Measurements from ENCODE around the gene ROR1.

DNA sequence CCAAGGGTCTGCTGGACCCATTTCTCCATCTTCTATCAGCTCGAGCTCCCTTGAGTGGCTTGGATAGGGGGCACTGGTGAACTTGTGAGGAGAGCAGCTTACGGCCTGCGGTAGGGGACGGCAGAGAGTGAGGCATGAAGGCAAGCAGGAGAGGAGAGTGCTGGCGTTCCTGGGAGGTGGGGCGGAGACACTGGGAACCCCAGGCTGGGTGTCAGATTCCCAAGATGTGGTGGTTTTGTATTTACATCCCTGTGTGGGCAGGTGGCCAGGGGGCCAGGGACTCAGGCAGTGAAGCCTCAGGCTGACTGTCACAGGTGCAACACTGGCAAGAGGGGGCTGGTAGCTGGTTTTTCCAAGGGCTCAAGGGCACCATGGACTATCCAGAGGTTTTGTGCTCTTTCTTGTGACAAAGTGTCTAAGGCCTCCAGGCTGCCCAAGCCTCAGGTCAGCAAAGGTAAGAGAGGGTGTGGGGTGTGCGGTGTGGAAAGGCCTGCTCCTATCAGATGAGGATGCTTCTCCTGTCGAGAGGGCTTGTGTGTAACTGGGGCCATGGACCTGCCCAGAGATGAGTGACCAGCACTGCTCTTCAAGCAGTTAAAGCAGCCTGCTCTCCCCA is 45.1 kb upstream of the ROR1 start:
- TF ChIP-seq REST (IDR thresholded peaks at IDR 0.05; ENCODE audit: insufficient read depth in 1 of 2, low read depth in 2 of 2, low read length in 2 of 2) (no peak), POLR2AphosphoS5 (IDR thresholded peaks at IDR 0.05; ENCODE audit: low read depth, low read length) (no peak)
